Neuronal stem cell (in vitro differentiated cells): ENCODE measurements around the gene SH3BP4.

Experiments used
- DNase-seq: peaks from one replicate; pipeline ENCODE4 v3.0.0-alpha.2; 2013; ENCODE audit warnings: low spot score
- H2AFZ ChIP-seq: one replicate; pipeline ENCODE4 v1.6.1; 2013; ENCODE audit warnings: mild to moderate bottlenecking, low read length, inconsistent platforms
- H2AK5ac ChIP-seq: 2 replicates; pipeline ENCODE4 v1.6.1; 2013; ENCODE audit warnings: low read depth, mild to moderate bottlenecking, inconsistent platforms, low read length, moderate library complexity, mixed read lengths
- H2BK120ac ChIP-seq: 2 replicates; pipeline ENCODE4 v1.6.1; 2013; ENCODE audit warnings: low read depth, mild to moderate bottlenecking, inconsistent platforms, low read length, moderate library complexity, mixed read lengths
- H2BK12ac ChIP-seq: one replicate; pipeline ENCODE4 v1.6.1; 2013; ENCODE audit warnings: low read length, inconsistent platforms
- H2BK15ac ChIP-seq: 2 replicates; pipeline ENCODE4 v1.6.1; 2013; ENCODE audit warnings: mild to moderate bottlenecking, low read length, inconsistent platforms, mixed read lengths
- H2BK5ac ChIP-seq: one replicate; pipeline ENCODE4 v1.6.1; 2013; ENCODE audit warnings: inconsistent platforms, mild to moderate bottlenecking, low read length, moderate library complexity
- H3K14ac ChIP-seq: one replicate; pipeline ENCODE4 v1.6.1; 2013; ENCODE audit warnings: low read length, inconsistent platforms
- H3K18ac ChIP-seq: 2 replicates; pipeline ENCODE4 v1.6.1; 2013; ENCODE audit warnings: low read length, inconsistent platforms
- H3K23ac ChIP-seq: 2 replicates; pipeline ENCODE4 v1.6.1; 2013; ENCODE audit warnings: low read depth, mild to moderate bottlenecking, mixed read lengths, low read length, inconsistent platforms; ENCODE audit not compliant: poor library complexity
- H3K27ac ChIP-seq: replicated peaks from 3 replicates; pipeline ENCODE4 v1.5.1; 2013; ENCODE audit warnings: low read length, inconsistent platforms
- H3K27me3 ChIP-seq, 3 experiments: 2 replicates each; pipeline ENCODE4 v1.6.1; 2013; ENCODE audit warnings: low read length in 3 of 3, mild to moderate bottlenecking in 2 of 3, inconsistent platforms in 1 of 3, low read depth in 1 of 3, mixed read lengths in 1 of 3, moderate library complexity in 1 of 3; ENCODE audit not compliant: control insufficient read depth in 3 of 3, insufficient read depth in 3 of 3
- H3K36me3 ChIP-seq, 2 donors: replicated peaks in 1 of 2; 2 replicates each; pipeline ENCODE4 v1.6.1; 2013; ENCODE audit warnings: low read length in 2 of 2; ENCODE audit not compliant: control insufficient read depth in 2 of 2, insufficient read depth in 2 of 2
- H3K4ac ChIP-seq: 2 replicates; pipeline ENCODE4 v1.6.1; 2013; ENCODE audit warnings: inconsistent platforms, mild to moderate bottlenecking, low read length, moderate library complexity
- H3K4me1 ChIP-seq, 2 donors: 1 replicate in 1 of 2; 2 replicates in 1 of 2; pipeline ENCODE4 v1.6.1; 2013; ENCODE audit warnings: low read length in 2 of 2, low read depth in 1 of 2; ENCODE audit not compliant: control insufficient read depth in 2 of 2, insufficient read depth in 1 of 2
- H3K4me2 ChIP-seq: one replicate; pipeline ENCODE4 v1.6.1; 2013; ENCODE audit warnings: mild to moderate bottlenecking, low read length, inconsistent platforms; ENCODE audit not compliant: insufficient read depth, poor library complexity, severe bottlenecking
- H3K4me3 ChIP-seq, 2 donors: 2 replicates each; pipeline ENCODE4 v1.5.1; 2013; ENCODE audit warnings: low read length in 2 of 2, mild to moderate bottlenecking in 2 of 2, inconsistent platforms in 1 of 2, moderate library complexity in 1 of 2
- H3K79me1 ChIP-seq: one replicate; pipeline ENCODE4 v1.6.1; 2013; ENCODE audit warnings: low read depth, mild to moderate bottlenecking, inconsistent platforms, low read length, moderate library complexity
- H3K9ac ChIP-seq: one replicate; pipeline ENCODE4 v1.6.1; 2013; ENCODE audit warnings: mild to moderate bottlenecking, low read depth, low read length, inconsistent platforms; ENCODE audit not compliant: poor library complexity
- H3K9me3 ChIP-seq, 2 donors: replicated peaks in 1 of 2; 2 replicates each; pipeline versions ENCODE3 to v1.6.1; 2013; ENCODE audit warnings: low read length in 2 of 2, mild to moderate bottlenecking in 2 of 2, inconsistent platforms in 1 of 2, low read depth in 1 of 2, mixed read lengths in 1 of 2, moderate library complexity in 1 of 2; ENCODE audit not compliant: control insufficient read depth in 2 of 2, insufficient read depth in 1 of 2
- H4K8ac ChIP-seq: one replicate; pipeline ENCODE4 v1.6.1; 2013; ENCODE audit warnings: low read depth, mild to moderate bottlenecking, inconsistent platforms, low read length, moderate library complexity
- H4K91ac ChIP-seq: one replicate; pipeline ENCODE4 v1.6.1; 2013; ENCODE audit warnings: low read length, low read depth, mild to moderate bottlenecking, inconsistent platforms; ENCODE audit not compliant: poor library complexity
- WGBS, 2 donors: extraction: QIAGEN DNeasy Blood & Tissue Kit; methylation state at CpG; one replicate each; pipeline ENCODE4 v1.1.7; 2013; ENCODE audit warnings: missing lambda C conversion rate in 2 of 2, mixed read lengths in 1 of 2; ENCODE audit not compliant: insufficient read length in 2 of 2, insufficient replicate concordance in 1 of 2; ENCODE audit errors: extremely low coverage in 2 of 2; 5-methylcytosine and 5-hydroxymethylcytosine counted together

The SH3BP4 gene

DNA sequence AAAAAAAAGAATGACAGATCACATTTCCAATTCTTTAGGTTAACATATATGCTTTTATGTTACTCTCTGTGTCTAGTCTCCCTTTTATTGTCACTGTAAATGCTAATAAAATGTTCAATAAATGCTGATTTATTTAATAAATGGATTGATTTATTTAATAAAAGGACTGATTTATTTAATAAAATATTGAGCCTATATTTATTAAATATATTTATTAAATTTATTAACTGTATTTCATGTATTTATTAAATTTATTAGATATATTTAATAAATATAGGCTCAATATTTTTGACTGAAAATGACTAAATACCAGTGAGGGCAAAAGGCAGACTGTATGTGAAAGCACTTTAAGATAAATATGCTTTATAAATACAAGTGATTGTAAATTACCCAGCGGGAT is 142.6 kb downstream of the SH3BP4 start:
- Histone ChIP-seq H3K4me1 (peaks cover 2 to 3% of the 10 kb centered on the region in 2 donors), H3K9me3 (no peaks in the 10 kb centered on the region), H3K79me1 (no peaks in the 10 kb centered on the region), H4K91ac (no peak overlapping the region), H4K8ac (no peak overlapping the region), H2BK15ac (no peak overlapping the region), H3K4me3 (no peak overlapping the region), H2AFZ (no peak overlapping the region), H3K27me3 (no peaks in the 10 kb centered on the region), H3K27ac (no peak overlapping the region), H3K36me3 (no peaks in the 10 kb centered on the region), H3K18ac (no peak overlapping the region), H3K9ac (no peak overlapping the region), H3K4me2 (no peak overlapping the region), H2BK5ac (no peak overlapping the region), H3K23ac (no peak overlapping the region), H2BK120ac (no peak overlapping the region), H3K4ac (no peak overlapping the region), H2BK12ac (no peak overlapping the region), H3K14ac (no peak overlapping the region), H2AK5ac (no peak overlapping the region)
- no peak for DNase-seq
- no CpG with 5 or more reads among the region's 1 CpG for WGBS, 2 donors

- peaks cover 0 to 3% of the 10 kb centered on the region in 2 donors for H3K4me1 ChIP-seq
- no peak overlapping the region for H4K91ac ChIP-seq
- H3K9ac ChIP-seq = no peak overlapping the region
- no peak overlapping the region for H2BK5ac ChIP-seq
- H3K27me3 ChIP-seq = no peaks in the 10 kb centered on the region
- no peak overlapping the region for H3K23ac ChIP-seq
- H2BK12ac ChIP-seq = no peak overlapping the region
- no peak overlapping the region for H3K4me3 ChIP-seq
- no peak for DNase-seq
- H3K36me3 ChIP-seq = no peaks in the 10 kb centered on the region
- H3K79me1 ChIP-seq = no peaks in the 10 kb centered on the region
- H4K8ac ChIP-seq = no peak overlapping the region
- H3K18ac ChIP-seq = no peak overlapping the region
- H3K4ac ChIP-seq = no peak overlapping the region
- WGBS, 2 donors = no CpG with 5 or more reads among the region's 2 CpGs
- H2AK5ac ChIP-seq = no peak overlapping the region
- H3K9me3 ChIP-seq = no peaks in the 10 kb centered on the region
- H2BK15ac ChIP-seq = no peak overlapping the region
- H2BK120ac ChIP-seq = no peak overlapping the region
- no peak overlapping the region for H2AFZ ChIP-seq
- no peak overlapping the region for H3K4me2 ChIP-seq
- H3K14ac ChIP-seq = no peak overlapping the region
- H3K27ac ChIP-seq = no peak overlapping the region
Measured at GRCh38 chr2:235095569-235095968, 143.8 kb downstream of the SH3BP4 start.

GRCh38 chr2:235096447-235096846 is 144.6 kb downstream of the SH3BP4 start:
- H2BK120ac ChIP-seq = no peak overlapping the region
- no peak overlapping the region for H3K4ac ChIP-seq
- H3K9ac ChIP-seq = no peak overlapping the region

DNA sequence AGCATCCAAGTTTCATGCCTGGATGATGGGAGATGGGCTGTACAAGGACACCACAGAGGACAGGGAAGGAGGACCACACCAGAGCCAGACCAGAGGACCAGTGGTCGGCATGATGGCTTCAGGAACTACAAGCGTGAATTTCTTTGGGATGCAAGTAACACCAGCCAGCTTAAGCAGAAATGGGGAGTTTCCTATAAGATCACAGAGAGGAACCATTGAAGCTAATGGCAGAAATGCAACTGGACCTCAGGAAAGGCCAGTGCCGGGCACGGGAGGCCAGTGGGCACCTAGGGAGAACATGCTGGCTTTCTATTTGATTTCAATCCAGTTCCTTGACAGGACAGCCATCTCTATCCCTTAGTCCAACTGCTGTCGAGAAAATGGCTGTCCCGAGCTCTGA is 145.4 kb downstream of the SH3BP4 start:
- no peak for DNase-seq
- Histone ChIP-seq H2BK5ac (no peak overlapping the region), H3K4me3 (no peak overlapping the region), H4K91ac (no peak overlapping the region), H2AFZ (peak overlapping the region; percentile 16), H3K4ac (no peak overlapping the region), H3K23ac (no peak overlapping the region), H2BK12ac (peak overlapping the region; percentile 85), H3K9me3 (no peaks in the 10 kb centered on the region), H3K27me3 (no peaks in the 10 kb centered on the region), H3K27ac (no peak overlapping the region), H3K18ac (no peak overlapping the region), H2AK5ac (no peak overlapping the region), H3K79me1 (no peaks in the 10 kb centered on the region), H3K4me1 (peaks cover 0 to 3% of the 10 kb centered on the region in 2 donors), H3K36me3 (no peaks in the 10 kb centered on the region), H4K8ac (no peak overlapping the region), H2BK120ac (no peak overlapping the region), H2BK15ac (no peak overlapping the region), H3K4me2 (no peak overlapping the region), H3K9ac (no peak overlapping the region), H3K14ac (no peak overlapping the region)
- WGBS, 2 donors = no CpG with 5 or more reads among the region's 6 CpGs

More at GRCh38 chr2:235096447-235096846, 144.6 kb downstream of the SH3BP4 start:
- Histone ChIP-seq H3K36me3 (no peaks in the 10 kb centered on the region), H3K27ac (no peak overlapping the region), H2AK5ac (no peak overlapping the region), H2BK12ac (no peak overlapping the region), H2BK15ac (no peak overlapping the region), H3K4me1 (peaks cover 0 to 3% of the 10 kb centered on the region in 2 donors), H3K18ac (no peak overlapping the region), H3K27me3 (no peaks in the 10 kb centered on the region), H2BK5ac (no peak overlapping the region), H4K8ac (no peak overlapping the region), H3K79me1 (no peaks in the 10 kb centered on the region), H2AFZ (no peak overlapping the region), H3K14ac (no peak overlapping the region), H3K9me3 (no peaks in the 10 kb centered on the region), H3K4me3 (no peak overlapping the region), H3K4me2 (no peak overlapping the region), H3K23ac (no peak overlapping the region), H4K91ac (no peak overlapping the region)
- no CpG with 5 or more reads among the region's 4 CpGs for WGBS, 2 donors
- DNase-seq = no peak
